Spleen (tissue), 7 donors: ENCODE data around the gene TMEM138.

ENCODE experiments used
- POLR2A ChIP-seq, 3 donors: fragments of 450-650 bp; IDR thresholded peaks; one replicate each; pipeline ENCODE4 v1.5.1; 2017; ENCODE audit warnings: antibody characterized with exemption in 3 of 3, mild to moderate bottlenecking in 1 of 3
- TF ChIP-seq, protein P1 (sequence below), 11 experiments: fragments of 200-600 bp in 7 of 11; fragments of 450-650 bp in 4 of 11; sonication (generic) in 4 of 11; IDR thresholded peaks in 8 of 11; conservative IDR thresholded peaks in 3 of 11; 1 replicate in 7 of 11; 2 replicates in 4 of 11; pipeline versions ENCODE4 v1.4.0 to v1.8.0; 2016 to 2021; ENCODE audit warnings: antibody characterized with exemption in 11 of 11, inconsistent platforms in 4 of 11, mild to moderate bottlenecking in 1 of 11
- donor health status: DM: no; HTN: no; CAD: no; lungs with moderate emphysema.
- donor health status: DM: no; HTN: no; CAD: no.
- donor health status: DM: no; HTN: no; CAD: no.

DNA sequence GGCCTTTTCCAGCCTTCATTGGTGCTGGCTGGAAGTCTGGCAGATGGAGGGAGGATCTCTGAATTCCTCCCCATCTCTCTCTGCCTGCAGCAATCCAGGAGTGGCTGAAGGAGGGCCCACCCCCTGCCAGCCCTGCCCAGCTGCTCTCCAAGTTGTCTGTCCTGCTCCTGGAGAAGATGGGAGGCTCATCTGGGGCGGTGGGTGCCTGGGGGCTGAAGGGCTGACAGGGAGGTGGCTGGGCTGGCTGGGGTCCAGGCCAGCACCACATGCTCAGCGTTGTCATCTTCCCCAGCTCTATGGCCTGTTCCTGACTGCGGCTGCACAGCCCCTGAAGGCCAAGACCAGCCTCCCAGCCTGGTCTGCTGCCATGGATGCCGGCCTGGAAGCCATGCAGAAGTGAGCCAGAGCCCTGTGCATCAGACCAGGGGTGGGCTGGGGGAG lies 17.0 kb upstream of the TMEM138 start:
- TF ChIP-seq, protein P1, sequence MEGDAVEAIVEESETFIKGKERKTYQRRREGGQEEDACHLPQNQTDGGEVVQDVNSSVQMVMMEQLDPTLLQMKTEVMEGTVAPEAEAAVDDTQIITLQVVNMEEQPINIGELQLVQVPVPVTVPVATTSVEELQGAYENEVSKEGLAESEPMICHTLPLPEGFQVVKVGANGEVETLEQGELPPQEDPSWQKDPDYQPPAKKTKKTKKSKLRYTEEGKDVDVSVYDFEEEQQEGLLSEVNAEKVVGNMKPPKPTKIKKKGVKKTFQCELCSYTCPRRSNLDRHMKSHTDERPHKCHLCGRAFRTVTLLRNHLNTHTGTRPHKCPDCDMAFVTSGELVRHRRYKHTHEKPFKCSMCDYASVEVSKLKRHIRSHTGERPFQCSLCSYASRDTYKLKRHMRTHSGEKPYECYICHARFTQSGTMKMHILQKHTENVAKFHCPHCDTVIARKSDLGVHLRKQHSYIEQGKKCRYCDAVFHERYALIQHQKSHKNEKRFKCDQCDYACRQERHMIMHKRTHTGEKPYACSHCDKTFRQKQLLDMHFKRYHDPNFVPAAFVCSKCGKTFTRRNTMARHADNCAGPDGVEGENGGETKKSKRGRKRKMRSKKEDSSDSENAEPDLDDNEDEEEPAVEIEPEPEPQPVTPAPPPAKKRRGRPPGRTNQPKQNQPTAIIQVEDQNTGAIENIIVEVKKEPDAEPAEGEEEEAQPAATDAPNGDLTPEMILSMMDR (IDR thresholded peaks at IDR 0.05 in 8 of 11, conservative IDR thresholded peaks at IDR 0.05 in 3 of 11) = no peak
- TF ChIP-seq POLR2A (IDR thresholded peaks at IDR 0.05) = no peak
